ENCODE results near the gene MYH7B. TPM values are rescaled to one million over a fixed set of nuclear protein-coding genes. Genes with fewer than 3 reads are reported as not detected.

The MYH7B gene
- total RNA-seq: under 1 TPM; 0.42 to 0.57 TPM
- long read RNA-seq, donor 1, partial matches to known transcripts: 1 of 1 reads
- long read RNA-seq, donor 1, other reads (novel, unspliced or antisense): 0 of 1 reads
- long read RNA-seq, donor 2, partial matches to known transcripts: 0 of 3 reads
- long read RNA-seq, donor 2, other reads (novel, unspliced or antisense): 3 of 3 reads

- intact Hi-C loops (cut with DNase I): loop anchor here in 1 of 2 donors (2.0 kb wide), 1 partner anchor 81 kb away; no protein-coding TSS in a partner anchor
- peak; percentile 100 for DNase-seq (ENCODE audit: low spot score)
Observed at GRCh38 chr20:34955231-34956040, at the start of gene MYH7B, which contains the start of gene GSS. Gene MYH7B, plus strand, starts transcription at chr20:34955868. Its CDS starts 22,138 bp downstream, at chr20:34978006. Gene GSS, minus strand, starts transcription at chr20:34955806. Its CDS starts 3,954 bp downstream, at chr20:34951852.

GRCh38 chr20:34907616-34908469 is 47.8 kb upstream of the MYH7B start:
- intact Hi-C loops (cut with DNase I): no loop called here

GRCh38 chr20:34915131-34915530 is 40.5 kb upstream of the MYH7B start:
- intact Hi-C loops (cut with DNase I): no loop called here

More at GRCh38 chr20:34907616-34908469, 47.8 kb upstream of the MYH7B start:
- DNase-seq (ENCODE audit: low spot score): no peak

GRCh38 chr20:34915749-34916455 is 39.8 kb upstream of the MYH7B start:
- intact Hi-C loops (cut with DNase I): no loop called here
- DNase-seq (ENCODE audit: low spot score): no peak

More at GRCh38 chr20:34915131-34915530, 40.5 kb upstream of the MYH7B start:
- no peak for DNase-seq (ENCODE audit: low spot score)

GRCh38 chr20:34916774-34917354 is 38.8 kb upstream of the MYH7B start:
- DNase-seq (ENCODE audit: low spot score): no peak
- intact Hi-C loops (cut with DNase I): no loop called here

GRCh38 chr20:34920055-34920454 is 35.6 kb upstream of the MYH7B start:
- intact Hi-C loops (cut with DNase I): no loop called here
- no peak for DNase-seq (ENCODE audit: low spot score)

- intact Hi-C loops (cut with DNase I): no loop called here
- no peak for DNase-seq (ENCODE audit: low spot score)
Observed at GRCh38 chr20:34921436-34921835, 34.2 kb upstream of the MYH7B start.

- intact Hi-C loops (cut with DNase I): no loop called here
- no peak for DNase-seq (ENCODE audit: low spot score)
Observed at GRCh38 chr20:34922654-34923381, 32.9 kb upstream of the MYH7B start.

- DNase-seq (ENCODE audit: low spot score): no peak
- intact Hi-C loops (cut with DNase I): no loop called here
Observed at GRCh38 chr20:34923414-34923813, 32.3 kb upstream of the MYH7B start.

GRCh38 chr20:34925341-34925740 is 30.3 kb upstream of the MYH7B start:
- no peak for DNase-seq (ENCODE audit: low spot score)
- intact Hi-C loops (cut with DNase I): no loop called here

- no peak for DNase-seq (ENCODE audit: low spot score)
- intact Hi-C loops (cut with DNase I): no loop called here
Observed at GRCh38 chr20:34925981-34926380, 29.7 kb upstream of the MYH7B start.

GRCh38 chr20:34926581-34926980 is 29.1 kb upstream of the MYH7B start:
- intact Hi-C loops (cut with DNase I): no loop called here
- DNase-seq (ENCODE audit: low spot score): no peak

GRCh38 chr20:34927736-34928135 is 27.9 kb upstream of the MYH7B start:
- DNase-seq (ENCODE audit: low spot score): no peak
- intact Hi-C loops (cut with DNase I): no loop called here

- intact Hi-C loops (cut with DNase I): no loop called here
- no peak for DNase-seq (ENCODE audit: low spot score)
Observed at GRCh38 chr20:34928411-34928810, 27.3 kb upstream of the MYH7B start.

GRCh38 chr20:34931771-34932170 is 23.9 kb upstream of the MYH7B start:
- intact Hi-C loops (cut with DNase I): no loop called here
- DNase-seq (ENCODE audit: low spot score): no peak

- intact Hi-C loops (cut with DNase I): no loop called here
- peak; percentile 87 for DNase-seq (ENCODE audit: low spot score)
Observed at GRCh38 chr20:34938466-34939163, 17.1 kb upstream of the MYH7B start.

GRCh38 chr20:34940081-34940481 is 15.6 kb upstream of the MYH7B start:
- intact Hi-C loops (cut with DNase I): no loop called here
- no peak for DNase-seq (ENCODE audit: low spot score)
